ENCODE measurements around the gene GPR146. TPM values are rescaled to one million over a fixed set of nuclear protein-coding genes. Genes with fewer than 3 reads are reported as not detected.

The GPR146 gene
- total RNA-seq, 2 donors from 2014 or later, result 9.4 to 14.3 TPM

Small RNA genes lying within 50 kb of the gene (microRNA-seq; reads per million reads assigned to microRNA genes)
- gene MIR339 (ENCODE audit: borderline microRNAs expressed in 2 of 2), result 330 to 347 reads per million in 2 donors

Other genes with a start within 250 kb of the GPR146 start
- 100 to 1,000 TPM; 110 to 132 TPM for gene SUN1, start 212.1 kb upstream of the GPR146 start, total RNA-seq
- 10 to 100 TPM; 13.2 to 16.3 TPM for gene GET4, start 168.0 kb upstream of the GPR146 start, total RNA-seq
- 10 to 100 TPM; 16.3 to 17.8 TPM for gene ADAP1, start 89.9 kb upstream of the GPR146 start, total RNA-seq
- gene COX19, start 69.0 kb upstream of the GPR146 start, total RNA-seq, result 1 to 10 TPM; 5.9 to 8.4 TPM
- not detected for gene CYP2W1, start 61.4 kb upstream of the GPR146 start, total RNA-seq
- gene GPER1, start 43.6 kb downstream of the GPR146 start, total RNA-seq, result 1 to 10 TPM; 5.5 to 6.6 TPM
- 10 to 100 TPM; 22.6 to 30.9 TPM for gene ZFAND2A, start 115.7 kb downstream of the GPR146 start, total RNA-seq
- not detected for gene UNCX, start 188.3 kb downstream of the GPR146 start, total RNA-seq

All from posterior vena cava (tissue), 2 donors.